NCI-H2196 treated with DMSO at 0.1 percent for 48 hours (cell line): ENCODE measurements around the gene ABCB6.
"Not testable (repeated sequence)": the region's sequence is repeated elsewhere in the genome, so short reads cannot be mapped to it uniquely, and the experiment has no call there.

ENCODE experiments used
- DNase-seq: peaks from one replicate; lab custom pipeline; 2025; ENCODE audit not compliant: unreplicated experiment; lab: John Stamatoyannopoulos, UW

Gene ABCB6

GRCh38 chr2:219214141-219214540, 4.6 kb downstream of the ABCB6 start:
- DNase-seq, result no peak

- no peak for DNase-seq
Observed at GRCh38 chr2:219213486-219214071, 5.2 kb downstream of the ABCB6 start.

- no peak for DNase-seq
Observed at GRCh38 chr2:219213026-219213415, 5.7 kb downstream of the ABCB6 start.

- no peak for DNase-seq
Observed at GRCh38 chr2:219210886-219211362, 7.8 kb downstream of the ABCB6 start.

- DNase-seq, result no peak
Observed at GRCh38 chr2:219210196-219210885, 8.4 kb downstream of the ABCB6 start.

GRCh38 chr2:219209236-219210195, 9.2 kb downstream of the ABCB6 start:
- DNase-seq, result no peak

- no peak for DNase-seq
Observed at GRCh38 chr2:219207884-219208740, 10.6 kb downstream of the ABCB6 start.

GRCh38 chr2:219207134-219207883, 11.4 kb downstream of the ABCB6 start:
- DNase-seq, result no peak

- DNase-seq, result peak; percentile 80
Observed at GRCh38 chr2:219206328-219207133, 12.2 kb downstream of the ABCB6 start, which contains the start of gene ZFAND2B. TSS of gene ZFAND2B (plus strand) at chr2:219206782. CDS start at chr2:219206988, 206 bp downstream.

GRCh38 chr2:219205981-219206327, 12.8 kb downstream of the ABCB6 start:
- DNase-seq, result no peak

GRCh38 chr2:219205165-219205538, 13.6 kb downstream of the ABCB6 start:
- no peak for DNase-seq

- DNase-seq, result no peak
Observed at GRCh38 chr2:219204425-219205164, 14.2 kb downstream of the ABCB6 start.

GRCh38 chr2:219201331-219201730, 17.4 kb downstream of the ABCB6 start:
- not testable (repeated sequence) for DNase-seq

GRCh38 chr2:219200502-219201326, 18.0 kb downstream of the ABCB6 start:
- DNase-seq, result not testable (repeated sequence)

GRCh38 chr2:219199470-219200211, 19.1 kb downstream of the ABCB6 start:
- DNase-seq, result no peak

- DNase-seq, result no peak
Observed at GRCh38 chr2:219198974-219199373, 19.8 kb downstream of the ABCB6 start.

- no peak for DNase-seq
Observed at GRCh38 chr2:219197388-219197787, 21.4 kb downstream of the ABCB6 start.
